AG10803 (cell line): ENCODE measurements around the gene RARA.

Experiments
- DNase-seq: peaks from one replicate; pipeline ENCODE4 v3.0.0; 2010; ENCODE audit warnings: low read depth
- H3K4me3 ChIP-seq: 2 replicates; pipeline ENCODE4 v1.5.1; 2011; ENCODE audit warnings: mild to moderate bottlenecking, low read length, control low read depth
- CTCF ChIP-seq: conservative IDR thresholded peaks from 2 replicates; pipeline ENCODE4 v1.5.1; 2011; ENCODE audit warnings: mild to moderate bottlenecking, low read length, control low read depth, inconsistent platforms

Gene RARA

DNA sequence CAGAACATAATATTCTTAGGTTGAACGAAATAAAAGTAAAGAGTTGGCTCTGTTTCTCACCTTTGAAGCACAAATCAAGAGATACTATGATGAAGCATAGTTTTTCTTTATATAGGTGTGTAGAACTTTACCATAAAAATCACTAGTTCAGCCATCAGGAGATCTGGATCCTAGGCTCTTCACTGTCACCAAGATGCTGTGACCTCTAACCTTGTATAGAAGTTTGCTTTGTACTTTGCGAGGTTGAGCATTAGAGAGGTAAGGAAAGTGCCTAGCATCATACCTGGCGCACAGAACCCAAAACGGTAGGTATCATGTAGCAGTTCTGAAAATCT, 21.9 kb upstream of the RARA start:
- DNase-seq: no peak
- H3K4me3 ChIP-seq: no peak overlapping the region
- TF ChIP-seq CTCF: no peak

DNA sequence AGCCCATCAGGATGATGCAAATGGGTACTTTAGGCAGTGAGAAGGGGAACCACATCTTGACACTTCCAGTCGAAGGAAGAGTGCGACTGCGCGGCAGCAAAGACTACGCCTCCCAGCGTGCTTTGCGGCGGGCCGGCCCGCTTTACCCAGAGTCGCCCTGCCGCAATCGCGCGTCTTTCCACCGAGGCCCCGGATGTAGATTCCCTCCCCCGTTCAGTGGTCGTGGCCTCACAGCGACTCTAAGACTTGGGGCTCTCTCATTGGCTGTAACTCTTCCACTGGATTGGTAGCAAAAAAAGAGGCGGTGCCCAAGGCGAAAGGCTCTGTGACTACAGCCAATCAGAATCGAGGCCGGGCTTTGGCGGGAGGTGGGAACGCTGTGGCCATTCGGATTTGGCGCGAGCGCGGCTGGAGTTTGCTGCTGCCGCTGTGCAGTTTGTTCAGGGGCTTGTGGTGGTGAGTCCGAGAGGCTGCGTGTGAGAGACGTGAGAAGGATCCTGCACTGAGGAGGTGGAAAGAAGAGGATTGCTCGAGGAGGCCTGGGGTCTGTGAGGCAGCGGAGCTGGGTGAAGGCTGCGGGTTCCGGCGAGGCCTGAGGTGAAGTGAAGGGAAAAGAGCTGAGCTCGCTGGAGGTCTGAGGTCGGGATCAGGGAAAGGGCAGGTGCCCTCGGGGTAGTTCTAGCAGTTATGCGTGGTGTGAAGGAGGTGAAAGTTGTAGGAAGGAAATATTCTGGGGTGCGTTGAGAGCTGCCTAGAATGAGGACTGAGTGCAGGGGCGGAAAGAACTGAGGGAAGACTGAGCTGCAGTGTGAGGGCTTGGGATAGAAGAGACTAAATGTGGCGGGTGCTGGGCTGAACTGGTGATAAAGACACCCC, 21.2 kb upstream of the RARA start, which contains the start of gene CDC6:
CDC6 (plus strand) TSS at position 386 of the 876 bp plus-strand sequence. CDS start 1,542 bp downstream, outside the sequence.
- peak; percentile 99 for DNase-seq
- H3K4me3 ChIP-seq: peak within 1 kb of the TSS; percentile 80
- no peak for TF ChIP-seq CTCF

- no peak overlapping the region for H3K4me3 ChIP-seq
- peak; percentile 79 for TF ChIP-seq CTCF
- peak; percentile 95 for DNase-seq
These were observed 18.2 kb upstream of the RARA start for GRCh38 chr17:40290629-40291280.

DNA sequence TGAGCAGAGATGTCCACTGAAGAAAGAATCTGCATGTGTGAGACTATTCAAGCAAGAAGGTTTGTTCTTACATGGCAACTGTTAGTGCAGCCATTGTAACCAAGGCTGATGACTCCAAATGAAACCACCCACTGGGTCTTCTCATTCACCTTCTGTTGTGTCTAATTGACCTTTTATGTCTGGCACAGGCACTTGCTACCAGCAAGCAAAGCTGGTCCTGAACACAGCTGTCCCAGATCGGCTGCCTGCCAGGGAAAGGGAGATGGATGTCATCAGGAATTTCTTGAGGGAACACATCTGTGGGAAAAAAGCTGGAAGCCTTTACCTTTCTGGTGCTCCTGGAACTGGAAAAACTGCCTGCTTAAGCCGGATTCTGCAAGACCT, 17.7 kb upstream of the RARA start:
- DNase-seq: no peak
- no peak for TF ChIP-seq CTCF
- no peak overlapping the region for H3K4me3 ChIP-seq

DNA sequence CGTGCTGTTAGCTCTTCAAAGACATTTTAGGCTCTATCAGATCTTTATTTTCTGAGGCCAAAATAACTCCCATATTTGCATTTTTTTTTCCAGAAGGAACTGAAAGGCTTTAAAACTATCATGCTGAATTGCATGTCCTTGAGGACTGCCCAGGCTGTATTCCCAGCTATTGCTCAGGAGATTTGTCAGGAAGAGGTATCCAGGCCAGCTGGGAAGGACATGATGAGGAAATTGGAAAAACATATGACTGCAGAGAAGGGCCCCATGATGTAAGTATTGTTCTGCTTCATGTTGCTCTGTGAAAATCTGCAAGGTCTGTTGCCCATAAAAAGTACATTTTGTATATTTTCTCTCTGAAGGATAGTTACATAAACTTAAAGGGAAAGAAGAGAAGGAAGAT, 15.6 kb upstream of the RARA start:
- H3K4me3 ChIP-seq: no peak overlapping the region
- peak; percentile 42 for DNase-seq
- TF ChIP-seq CTCF: no peak

- DNase-seq: no peak
- no peak overlapping the region for H3K4me3 ChIP-seq
- TF ChIP-seq CTCF: no peak
These were observed 13.2 kb upstream of the RARA start for GRCh38 chr17:40295488-40296436.
